A549 treated with CORT108297 at 1 μM for 4 hours (cell line): Measurements from ENCODE around the gene SLC43A2. TPM values are rescaled to one million over a fixed set of nuclear protein-coding genes. Genes with fewer than 3 reads are reported as not detected.

Experiments
- total RNA-seq: library from RNA; stranded (reverse); fragments of 200-300 nt; extraction: Qiagen RNA extraction; gene quantifications from 5 replicates; pipeline ENCODE4 v1.2.3, GENCODE V29; 2022

SLC43A2 gene
- total RNA-seq, result 3.9 to 7.9 TPM (median 7.2 TPM) in 5 replicates

GRCh38 chr17:1627982-1628855, at the start of gene SLC43A2:
Gene SLC43A2 (minus strand): TSS chr17:1628834. CDS start chr17:1627874, 960 bp downstream.

GRCh38 chr17:1649844-1650501, 21.3 kb upstream of the SLC43A2 start, which contains the start of gene RILP:
Gene RILP (minus strand): TSS chr17:1649866. CDS start chr17:1649804, 62 bp downstream.

GRCh38 chr17:1645207-1646171, 16.9 kb upstream of the SLC43A2 start, which contains the start of gene SCARF1:
Gene SCARF1 (minus strand): TSS chr17:1645732. CDS start chr17:1645697, 35 bp downstream.

Other genes starting within 250 kb of the SLC43A2 start
- 530 to 1,140 TPM (median 537 TPM) in 5 replicates for gene YWHAE, start 228.6 kb downstream of the SLC43A2 start, total RNA-seq
- 73.4 to 90.5 TPM (median 78.2 TPM) in 5 replicates for gene CRK, start 172.6 kb downstream of the SLC43A2 start, total RNA-seq
- gene MYO1C, start 136.1 kb downstream of the SLC43A2 start, total RNA-seq, result 116 to 143 TPM (median 139 TPM) in 5 replicates
- 23.6 to 26.6 TPM (median 24.4 TPM) in 5 replicates for gene INPP5K, start 112.2 kb downstream of the SLC43A2 start, total RNA-seq
- gene PITPNA, start 66.0 kb downstream of the SLC43A2 start, total RNA-seq, result 57.9 to 69.0 TPM (median 61.1 TPM) in 5 replicates
- gene SCARF1, start 16.9 kb upstream of the SLC43A2 start, total RNA-seq, result 0.32 to 0.47 TPM (median 0.35 TPM) in 5 replicates
- 13.3 to 21.6 TPM (median 18.0 TPM) in 5 replicates for gene RILP, start 21.0 kb upstream of the SLC43A2 start, total RNA-seq
- 257 to 272 TPM (median 260 TPM) in 5 replicates for gene PRPF8, start 56.0 kb upstream of the SLC43A2 start, total RNA-seq
- gene TLCD2, start 81.5 kb upstream of the SLC43A2 start, total RNA-seq, result 1.1 to 1.8 TPM (median 1.3 TPM) in 5 replicates
- gene WDR81, start 95.9 kb upstream of the SLC43A2 start, total RNA-seq, result 18.3 to 32.4 TPM (median 30.6 TPM) in 5 replicates
- gene SERPINF2, start 114.0 kb upstream of the SLC43A2 start, total RNA-seq, result 1.4 to 2.2 TPM (median 2.0 TPM) in 5 replicates
- gene SERPINF1, start 133.2 kb upstream of the SLC43A2 start, total RNA-seq, result 1.2 to 2.7 TPM (median 2.0 TPM) in 5 replicates
- gene SMYD4, start 201.1 kb upstream of the SLC43A2 start, total RNA-seq, result 8.0 to 10.0 TPM (median 9.0 TPM) in 5 replicates
- 65.2 to 87.6 TPM (median 79.4 TPM) in 5 replicates for gene RPA1, start 201.2 kb upstream of the SLC43A2 start, total RNA-seq